Measurements from ENCODE around the gene GSG1L. TPM values are rescaled to one million over a fixed set of nuclear protein-coding genes. Genes with fewer than 3 reads are reported as not detected.
"Not testable (repeated sequence)": the region's sequence is repeated elsewhere in the genome, so short reads cannot be mapped to it uniquely, and the experiment has no call there.

The GSG1L gene
- total and polyA plus RNA-seq, 2 donors: 0.07 TPM; not detected in 1

DNA sequence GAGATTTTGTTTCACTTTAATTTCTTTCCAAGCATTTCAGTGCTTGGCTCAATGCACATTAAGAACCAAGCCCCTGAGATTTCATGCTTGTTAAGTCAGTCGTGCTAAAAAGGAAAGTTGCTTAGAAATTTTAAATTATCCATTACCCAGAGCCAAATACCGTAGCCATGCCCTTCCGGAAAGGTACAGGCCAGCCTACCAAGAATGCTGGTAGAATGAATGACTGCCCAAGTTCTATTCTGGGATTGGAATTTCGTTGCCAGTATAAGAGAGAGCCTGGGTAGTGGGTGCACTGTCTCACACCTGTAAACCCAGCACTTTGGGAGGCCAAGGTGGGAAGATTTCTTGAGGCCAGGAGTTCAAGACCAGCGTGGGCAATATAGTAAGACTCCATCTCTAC lies 319.6 kb downstream of the GSG1L start:
- no peak overlapping the region for H3K27ac ChIP-seq (ENCODE audit: low read depth in 1 of 2, low read length in 1 of 2)
- peaks cover 0 to 6% of the 10 kb centered on the region in 2 donors for H3K4me1 ChIP-seq (ENCODE audit: control insufficient read depth in 2 of 2, insufficient read depth in 2 of 2, low read length in 2 of 2)
- H3K27me3 ChIP-seq (ENCODE audit: control insufficient read depth in 2 of 2, insufficient read depth in 1 of 2, low read length in 1 of 2): no peaks in the 10 kb centered on the region
- WGBS: 94% methylated on average over 5 of the region's 5 CpGs
- peaks cover 0 to 13% of the 10 kb centered on the region in 2 donors for H3K36me3 ChIP-seq (ENCODE audit: control insufficient read depth in 2 of 2, insufficient read depth in 2 of 2, low read length in 1 of 2)
- no peaks in the 10 kb centered on the region for H3K9me3 ChIP-seq (ENCODE audit: control insufficient read depth in 2 of 2, insufficient read depth in 1 of 2, low read length in 1 of 2)
- no peak for DNase-seq (ENCODE audit: low read depth in 6 of 9, low spot score in 9 of 9)
- H3K4me3 ChIP-seq (ENCODE audit: low read length in 2 of 2): no peak overlapping the region

DNA sequence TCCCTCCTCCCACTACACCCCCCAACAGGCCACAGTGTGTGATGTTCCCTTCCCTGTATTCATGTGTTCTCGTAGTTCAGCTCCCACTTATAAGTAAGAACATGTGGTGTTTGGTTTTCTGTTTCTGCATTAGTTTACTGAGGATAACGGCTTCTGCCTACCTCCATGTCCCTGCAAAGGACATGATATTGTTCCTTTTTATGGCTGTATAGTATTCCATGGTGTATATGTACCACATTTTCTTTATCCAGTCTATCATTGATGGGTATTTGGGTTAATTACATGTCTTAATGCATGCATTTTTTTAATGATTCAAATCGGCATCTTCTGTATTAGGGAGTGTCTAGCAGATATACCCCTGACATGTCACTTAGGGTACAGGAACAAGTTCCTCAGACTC lies 320.5 kb downstream of the GSG1L start:
- H3K36me3 ChIP-seq (ENCODE audit: control insufficient read depth in 2 of 2, insufficient read depth in 2 of 2, low read length in 1 of 2): peaks cover 0 to 13% of the 10 kb centered on the region in 2 donors

DNA sequence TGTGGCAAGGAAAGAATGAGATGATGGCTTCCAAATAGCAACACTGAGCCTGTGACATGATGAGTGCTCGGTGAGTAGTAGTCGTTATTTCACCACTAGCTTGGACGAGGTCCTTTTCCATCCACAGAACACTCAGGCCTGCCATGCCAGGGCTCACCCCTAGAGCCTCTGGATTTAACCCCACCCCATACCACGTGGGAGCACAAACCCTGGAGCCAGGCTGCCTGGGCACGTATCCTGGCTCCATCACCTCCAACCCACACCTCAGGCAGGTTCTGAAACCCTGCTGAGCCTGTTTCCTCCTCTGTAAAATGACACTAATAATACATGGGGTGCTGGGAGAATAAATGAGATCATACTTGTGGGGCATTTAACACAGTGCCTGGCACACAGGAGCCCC lies 321.2 kb downstream of the GSG1L start:
- H3K27me3 ChIP-seq (ENCODE audit: control insufficient read depth in 2 of 2, insufficient read depth in 1 of 2, low read length in 1 of 2): no peaks in the 10 kb centered on the region
- no peak overlapping the region for H3K27ac ChIP-seq (ENCODE audit: low read depth in 1 of 2, low read length in 1 of 2)
- WGBS: 97% methylated on average over 5 of the region's 5 CpGs
- H3K36me3 ChIP-seq (ENCODE audit: control insufficient read depth in 2 of 2, insufficient read depth in 2 of 2, low read length in 1 of 2): peaks cover 0 to 13% of the 10 kb centered on the region in 2 donors
- no peaks in the 10 kb centered on the region for H3K4me1 ChIP-seq (ENCODE audit: control insufficient read depth in 2 of 2, insufficient read depth in 2 of 2, low read length in 2 of 2)
- no peaks in the 10 kb centered on the region for H3K9me3 ChIP-seq (ENCODE audit: control insufficient read depth in 2 of 2, insufficient read depth in 1 of 2, low read length in 1 of 2)
- no peak overlapping the region for H3K4me3 ChIP-seq (ENCODE audit: low read length in 2 of 2)
- no peak for DNase-seq (ENCODE audit: low read depth in 6 of 9, low spot score in 9 of 9)

More for the DNA sequence above, 320.5 kb downstream of the GSG1L start:
- H3K9me3 ChIP-seq (ENCODE audit: control insufficient read depth in 2 of 2, insufficient read depth in 1 of 2, low read length in 1 of 2); H3K27ac ChIP-seq (ENCODE audit: low read depth in 1 of 2, low read length in 1 of 2); H3K4me1 ChIP-seq (ENCODE audit: control insufficient read depth in 2 of 2, insufficient read depth in 2 of 2, low read length in 2 of 2); H3K27me3 ChIP-seq (ENCODE audit: control insufficient read depth in 2 of 2, insufficient read depth in 1 of 2, low read length in 1 of 2); DNase-seq (ENCODE audit: low read depth in 6 of 9, low spot score in 9 of 9); H3K4me3 ChIP-seq (ENCODE audit: low read length in 2 of 2): not testable (repeated sequence)
- WGBS: 98% methylated on average over 3 of the region's 3 CpGs

GRCh38 chr16:27740496-27741201 lies 322.9 kb downstream of the GSG1L start:
- H3K27me3 ChIP-seq (ENCODE audit: control insufficient read depth in 2 of 2, insufficient read depth in 1 of 2, low read length in 1 of 2): no peaks in the 10 kb centered on the region
- H3K9me3 ChIP-seq (ENCODE audit: control insufficient read depth in 2 of 2, insufficient read depth in 1 of 2, low read length in 1 of 2): no peaks in the 10 kb centered on the region
- H3K36me3 ChIP-seq (ENCODE audit: control insufficient read depth in 2 of 2, insufficient read depth in 2 of 2, low read length in 1 of 2): peaks cover 0 to 13% of the 10 kb centered on the region in 2 donors
- no peaks in the 10 kb centered on the region for H3K4me1 ChIP-seq (ENCODE audit: control insufficient read depth in 2 of 2, insufficient read depth in 2 of 2, low read length in 2 of 2)
- no peak overlapping the region for H3K27ac ChIP-seq (ENCODE audit: low read depth in 1 of 2, low read length in 1 of 2)
- 97% methylated on average over 11 of the region's 11 CpGs for WGBS
- DNase-seq (ENCODE audit: low read depth in 6 of 9, low spot score in 9 of 9): no peak
- H3K4me3 ChIP-seq (ENCODE audit: low read length in 2 of 2): no peak overlapping the region

DNA sequence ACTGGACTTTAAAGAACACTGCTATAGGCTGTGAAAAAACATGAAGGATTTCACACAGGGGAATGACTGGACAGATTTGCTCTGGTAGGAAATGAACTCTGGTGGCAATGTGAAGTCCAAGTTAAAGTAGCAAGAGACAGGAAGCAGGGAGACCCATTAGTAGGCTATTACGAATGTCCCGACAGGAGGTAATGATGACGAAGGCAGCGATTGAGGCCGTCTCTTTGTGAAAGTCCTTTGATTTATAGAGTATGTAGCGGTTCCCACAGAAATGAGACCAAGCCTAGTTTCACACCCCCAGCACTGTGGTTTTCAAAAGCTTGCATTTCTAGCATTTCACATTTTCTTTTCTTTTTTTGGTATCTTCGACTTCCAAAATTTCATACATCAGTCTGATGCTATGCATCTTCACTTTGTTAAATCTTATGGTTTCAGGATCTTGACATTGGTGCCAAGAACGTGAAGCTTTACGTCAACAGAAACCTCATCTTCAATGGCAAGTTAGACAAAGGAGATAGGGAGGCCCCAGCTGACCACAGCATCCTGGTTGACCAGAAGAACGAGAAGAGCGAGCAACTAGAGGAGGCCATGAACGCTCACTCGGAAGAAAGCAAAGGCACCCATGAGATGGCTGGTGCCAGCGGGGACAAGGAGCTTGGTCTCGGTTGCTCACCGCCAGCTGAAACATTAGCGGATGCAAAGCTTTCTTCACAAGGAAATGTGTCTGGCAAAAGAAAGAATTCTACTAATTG lies 323.7 kb downstream of the GSG1L start:
- Histone ChIP-seq H3K27ac (ENCODE audit: low read depth in 1 of 2, low read length in 1 of 2) (no peak overlapping the region), H3K4me1 (ENCODE audit: control insufficient read depth in 2 of 2, insufficient read depth in 2 of 2, low read length in 2 of 2) (no peaks in the 10 kb centered on the region), H3K36me3 (ENCODE audit: control insufficient read depth in 2 of 2, insufficient read depth in 2 of 2, low read length in 1 of 2) (peaks cover 0 to 15% of the 10 kb centered on the region in 2 donors), H3K27me3 (ENCODE audit: control insufficient read depth in 2 of 2, insufficient read depth in 1 of 2, low read length in 1 of 2) (no peaks in the 10 kb centered on the region), H3K9me3 (ENCODE audit: control insufficient read depth in 2 of 2, insufficient read depth in 1 of 2, low read length in 1 of 2) (no peaks in the 10 kb centered on the region), H3K4me3 (ENCODE audit: low read length in 2 of 2) (no peak overlapping the region)
- 95% methylated on average over 17 of the region's 17 CpGs for WGBS
- no peak for DNase-seq (ENCODE audit: low read depth in 6 of 9, low spot score in 9 of 9)

- Histone ChIP-seq H3K9me3 (ENCODE audit: control insufficient read depth in 2 of 2, insufficient read depth in 1 of 2, low read length in 1 of 2) (no peaks in the 10 kb centered on the region), H3K4me3 (ENCODE audit: low read length in 2 of 2) (no peak overlapping the region), H3K27ac (ENCODE audit: low read depth in 1 of 2, low read length in 1 of 2) (no peak overlapping the region), H3K36me3 (ENCODE audit: control insufficient read depth in 2 of 2, insufficient read depth in 2 of 2, low read length in 1 of 2) (peaks cover 0 to 17% of the 10 kb centered on the region in 2 donors), H3K4me1 (ENCODE audit: control insufficient read depth in 2 of 2, insufficient read depth in 2 of 2, low read length in 2 of 2) (no peaks in the 10 kb centered on the region), H3K27me3 (ENCODE audit: control insufficient read depth in 2 of 2, insufficient read depth in 1 of 2, low read length in 1 of 2) (no peaks in the 10 kb centered on the region)
- no peak for DNase-seq (ENCODE audit: low read depth in 6 of 9, low spot score in 9 of 9)
- 98% methylated on average over 11 of the region's 11 CpGs for WGBS
Measured at GRCh38 chr16:27738596-27738995, 324.9 kb downstream of the GSG1L start.

Other genes starting within 250 kb of the GSG1L start
- 67.9 TPM for gene XPO6, start 148.3 kb upstream of the GSG1L start, total RNA-seq
- 161 TPM for gene XPO6, start 148.3 kb upstream of the GSG1L start, polyA plus RNA-seq
- gene SBK1, start 228.8 kb upstream of the GSG1L start, total RNA-seq: 2.0 TPM
- 5.2 TPM for gene SBK1, start 228.8 kb upstream of the GSG1L start, polyA plus RNA-seq

Measured in thymus (tissue), 11 donors.